ENCODE data around the gene CCDC112. TPM values are rescaled to one million over a fixed set of nuclear protein-coding genes. Genes with fewer than 3 reads are reported as not detected.

Gene CCDC112
- total and polyA plus RNA-seq, 2 of the 4 experiments (the other 2 are of a cell fraction): 2.0 to 2.3 TPM

DNA sequence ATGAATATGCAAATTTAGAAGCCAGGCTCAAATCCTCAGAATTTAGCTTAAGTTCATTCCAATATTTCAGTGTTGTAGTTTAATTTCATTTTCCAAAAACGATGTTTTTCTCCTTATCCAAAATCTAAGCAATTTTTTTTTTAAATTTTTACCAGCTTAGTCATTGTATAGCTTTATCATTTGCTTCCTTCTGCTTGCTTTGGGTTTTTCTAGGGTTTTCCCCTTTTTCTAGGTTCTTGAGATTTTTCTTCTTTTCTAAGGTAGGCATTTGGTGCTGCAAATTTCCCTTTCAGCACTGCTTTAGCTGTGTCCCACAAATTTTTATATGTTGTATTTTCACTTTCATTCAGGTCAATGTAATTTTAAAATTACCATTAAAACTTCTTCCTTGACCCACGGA is 34.4 kb upstream of the CCDC112 start:
- ATAC-seq (ENCODE audit: low read depth): no peak
- TF ChIP-seq FOS (IDR thresholded peaks at IDR 0.05; ENCODE audit: low read depth, low read length): no peak

More for the DNA sequence above, 34.4 kb upstream of the CCDC112 start:
- Histone ChIP-seq H2BK120ac (ENCODE audit: low read depth, low read length) (no peak overlapping the region), H3K4me2 (ENCODE audit: low read depth, low read length) (no peak overlapping the region), H3K9ac (ENCODE audit: low read depth, low read length) (no peak overlapping the region), H4K5ac (ENCODE audit: low read depth, low read length) (no peak overlapping the region), H3K23ac (ENCODE audit: low read depth, low read length) (no peak overlapping the region), H2AK5ac (ENCODE audit: low read depth, low read length) (no peak overlapping the region), H3K36me3 (ENCODE audit: control insufficient read depth, insufficient read depth, low read length) (no peaks in the 10 kb centered on the region), H3K18ac (ENCODE audit: low read depth, low read length) (no peak overlapping the region), H3K79me1 (ENCODE audit: low read depth in 1 of 2, low read length in 2 of 2) (no peaks in the 10 kb centered on the region), H3K9me1 (ENCODE audit: insufficient read depth, low read length) (no peaks in the 10 kb centered on the region), H3K4me3 (ENCODE audit: insufficient read depth, low read depth, low read length) (no peak overlapping the region), H2AFZ (replicated peaks; ENCODE audit: low read length, poor library complexity) (no peak overlapping the region), H3K4ac (ENCODE audit: low read depth, low read length) (no peak overlapping the region), H2BK5ac (ENCODE audit: low read depth, low read length, poor library complexity, severe bottlenecking) (no peak overlapping the region), H2BK15ac (ENCODE audit: low read depth, low read length) (no peak overlapping the region), H2BK20ac (ENCODE audit: low read depth, low read length) (no peak overlapping the region), H3K27ac (ENCODE audit: insufficient read depth, low read length) (no peak overlapping the region), H4K20me1 (ENCODE audit: insufficient read depth, low read length) (no peaks in the 10 kb centered on the region), H3K27me3 (ENCODE audit: control insufficient read depth, insufficient read depth, low read length) (no peaks in the 10 kb centered on the region), H4K8ac (ENCODE audit: low read depth in 2 of 2, low read length in 2 of 2) (no peak overlapping the region), H3K56ac (ENCODE audit: extremely low read depth, insufficient read depth, low read length) (no peak overlapping the region), H3K14ac (replicated peaks; ENCODE audit: low read depth, low read length) (no peak overlapping the region), H3K4me1 (ENCODE audit: control insufficient read depth, insufficient read depth, low read length) (no peaks in the 10 kb centered on the region), H4K91ac (ENCODE audit: insufficient read depth, low read depth, low read length) (no peak overlapping the region), H2AK9ac (replicated peaks; ENCODE audit: low read depth, low read length, poor library complexity) (no peak overlapping the region), H3K9me3 (ENCODE audit: control insufficient read depth, insufficient read depth, low read length) (no peaks in the 10 kb centered on the region)
- no TSS peak for BruUV-seq (replicated peaks)
- dilution Hi-C loops (cut with HindIII; ENCODE audit: low sequenced_read_pairs, unreplicated experiment) (no loop called here), in situ Hi-C loops (cut with MboI; ENCODE audit: low sequenced_read_pairs) (no loop called here), intact Hi-C loops (cut with micrococcal nuclease) (no loop called here)
- no peak for DNase-seq
- ChIA-PET CTCF (interaction anchor here (0.7 kb wide), 1 partner anchor 57 kb away, joined by 3 read pairs; no protein-coding TSS in a partner anchor), POLR2A (ENCODE audit: unreplicated experiment) (no interaction called here)
- WGBS, 2 experiments (ENCODE audit: extremely low coverage in 2 of 2, insufficient read length in 1 of 2): no CpG with 5 or more reads among the region's 2 CpGs

Data from IMR-90 (cell line).